Smooth muscle cell (in vitro differentiated cells): ENCODE measurements around the gene PLEKHG7. TPM values are rescaled to one million over a fixed set of nuclear protein-coding genes. Genes with fewer than 3 reads are reported as not detected.

Experiments used
- DNase-seq: peaks from one replicate; lab custom pipeline; 2025; ENCODE audit not compliant: unreplicated experiment; lab: John Stamatoyannopoulos, UW
- H2AFZ ChIP-seq: fragments of 200-600 bp; sonication (generic); 2 replicates; pipeline ENCODE4 v1.6.0; 2016; ENCODE audit warnings: antibody characterized with exemption, low read depth, mild to moderate bottlenecking
- H3F3A ChIP-seq: fragments of 200-600 bp; sonication (generic); 2 replicates; pipeline ENCODE4 v1.6.0; 2017; ENCODE audit warnings: antibody characterized with exemption, low read depth
- H3K27ac ChIP-seq: fragments of 200-600 bp; sonication (generic); 2 replicates; pipeline ENCODE4 v1.5.1; 2016; ENCODE audit warnings: low read depth, mild to moderate bottlenecking
- H3K27me3 ChIP-seq: fragments of 200-600 bp; sonication (generic); 2 replicates; pipeline ENCODE4 v1.6.1; 2016; ENCODE audit warnings: low read depth, mild to moderate bottlenecking
- H3K36me3 ChIP-seq: fragments of 200-600 bp; sonication (generic); 2 replicates; pipeline ENCODE4 v1.5.1; 2016; ENCODE audit warnings: low read depth
- H3K4me1 ChIP-seq: fragments of 200-600 bp; sonication (generic); 2 replicates; pipeline ENCODE4 v1.5.1; 2016; ENCODE audit warnings: low read depth
- H3K4me2 ChIP-seq: fragments of 200-600 bp; sonication (generic); 2 replicates; pipeline ENCODE4 v1.6.0; 2016; ENCODE audit warnings: mild to moderate bottlenecking
- H3K4me3 ChIP-seq: fragments of 200-600 bp; sonication (generic); 2 replicates; pipeline ENCODE4 v1.5.1; 2016; ENCODE audit warnings: mild to moderate bottlenecking
- H3K79me2 ChIP-seq: fragments of 200-600 bp; sonication (generic); 2 replicates; pipeline ENCODE4 v1.6.0; 2016; ENCODE audit warnings: low read depth, mild to moderate bottlenecking
- H3K9ac ChIP-seq: fragments of 200-600 bp; sonication (generic); 2 replicates; pipeline ENCODE4 v1.6.0; 2016; ENCODE audit warnings: low read depth
- H3K9me3 ChIP-seq: fragments of 200-600 bp; sonication (generic); replicated peaks from 2 replicates; pipeline ENCODE4 v1.5.1; 2016; ENCODE audit warnings: low read depth
- H4K20me1 ChIP-seq: fragments of 200-600 bp; sonication (generic); 2 replicates; pipeline ENCODE4 v1.6.0; 2016; ENCODE audit warnings: low read depth
- CTCF ChIP-seq: fragments of 200-600 bp; sonication (generic); IDR thresholded peaks from 2 replicates; pipeline ENCODE4 v1.5.1; 2017; ENCODE audit warnings: borderline replicate concordance, mild to moderate bottlenecking, antibody characterized with exemption; ENCODE audit not compliant: insufficient read depth, poor library complexity, severe bottlenecking
- WGBS: methylation state at CpG from one replicate; pipeline ENCODE4 v1.1.7; 2016; ENCODE audit warnings: low lambda C conversion rate; 5-methylcytosine and 5-hydroxymethylcytosine counted together
- polyA plus RNA-seq: library from polyadenylated mRNA; unstranded; fragments of >200 nt; fragmentation: Nextera tagmentation; extraction: Ambion mirVana; gene quantifications from 2 replicates; pipeline ENCODE4 v1.2.1, GENCODE V29; 2016
- total RNA-seq: library from RNA; depleted of rRNA; stranded (reverse); fragments of >200 nt; gene quantifications from 2 replicates; pipeline ENCODE4 v1.2.3, GENCODE V29; 2014

PLEKHG7 gene
- total and polyA plus RNA-seq, 2 experiments from 2014 or later: not detected

- Histone ChIP-seq H3K4me3 (no peak overlapping the region), H4K20me1 (no peaks in the 10 kb centered on the region), H3K27ac (no peak overlapping the region), H3K79me2 (no peaks in the 10 kb centered on the region), H3F3A (no peaks in the 10 kb centered on the region), H3K9me3 (no peaks in the 10 kb centered on the region), H3K4me1 (no peaks in the 10 kb centered on the region), H3K27me3 (no peaks in the 10 kb centered on the region), H3K4me2 (no peak overlapping the region), H3K36me3 (no peaks in the 10 kb centered on the region), H2AFZ (no peak overlapping the region), H3K9ac (no peak overlapping the region)
- no peak for DNase-seq
- WGBS: 43% methylated on average over 1 of the region's 1 CpG
- TF ChIP-seq CTCF: no peak
These were observed 12.8 kb downstream of the PLEKHG7 start for GRCh38 chr12:92715625-92716024.

GRCh38 chr12:92717202-92717601, 14.4 kb downstream of the PLEKHG7 start:
- H3K27ac ChIP-seq: no peak overlapping the region
- no peak overlapping the region for H2AFZ ChIP-seq
- no peaks in the 10 kb centered on the region for H3K79me2 ChIP-seq
- H3F3A ChIP-seq: no peaks in the 10 kb centered on the region
- peak; percentile 18 for TF ChIP-seq CTCF
- H3K4me2 ChIP-seq: no peak overlapping the region
- no peaks in the 10 kb centered on the region for H3K27me3 ChIP-seq
- H3K4me3 ChIP-seq: no peak overlapping the region
- no peaks in the 10 kb centered on the region for H4K20me1 ChIP-seq
- H3K9me3 ChIP-seq: no peaks in the 10 kb centered on the region
- no peak overlapping the region for H3K9ac ChIP-seq
- 71% methylated on average over 2 of the region's 2 CpGs for WGBS
- DNase-seq: no peak
- H3K36me3 ChIP-seq: no peaks in the 10 kb centered on the region
- no peaks in the 10 kb centered on the region for H3K4me1 ChIP-seq

GRCh38 chr12:92718483-92718990, 15.7 kb downstream of the PLEKHG7 start:
- Histone ChIP-seq H3K4me2 (no peak overlapping the region), H3K27ac (no peak overlapping the region), H3K79me2 (no peaks in the 10 kb centered on the region), H3K36me3 (no peaks in the 10 kb centered on the region), H4K20me1 (no peaks in the 10 kb centered on the region), H3K4me1 (no peaks in the 10 kb centered on the region), H2AFZ (no peak overlapping the region), H3K9me3 (no peaks in the 10 kb centered on the region), H3K27me3 (no peaks in the 10 kb centered on the region), H3F3A (no peaks in the 10 kb centered on the region), H3K9ac (no peak overlapping the region), H3K4me3 (no peak overlapping the region)
- no peak for DNase-seq
- no peak for TF ChIP-seq CTCF
- WGBS: 87% methylated on average over 2 of the region's 2 CpGs

- Histone ChIP-seq H3K4me3 (no peak overlapping the region), H3K27me3 (no peaks in the 10 kb centered on the region)
These were observed 16.9 kb downstream of the PLEKHG7 start for GRCh38 chr12:92719674-92720073.

More at GRCh38 chr12:92719674-92720073, 16.9 kb downstream of the PLEKHG7 start:
- Histone ChIP-seq H3K27ac (no peak overlapping the region), H3F3A (no peaks in the 10 kb centered on the region), H3K9me3 (no peaks in the 10 kb centered on the region), H3K79me2 (no peaks in the 10 kb centered on the region), H3K36me3 (no peaks in the 10 kb centered on the region), H3K9ac (no peak overlapping the region), H3K4me2 (no peak overlapping the region), H2AFZ (no peak overlapping the region), H4K20me1 (no peaks in the 10 kb centered on the region), H3K4me1 (no peaks in the 10 kb centered on the region)
- no peak for TF ChIP-seq CTCF
- no peak for DNase-seq
- 73% methylated on average over 6 of the region's 6 CpGs for WGBS
